GM19238 (cell line): ENCODE data around the gene PCDH10.

Experiments
- DNase-seq: peaks from one replicate; pipeline ENCODE4 v3.0.0; 2011; ENCODE audit warnings: low spot score; ENCODE audit not compliant: insufficient read length

The PCDH10 gene, protein sequence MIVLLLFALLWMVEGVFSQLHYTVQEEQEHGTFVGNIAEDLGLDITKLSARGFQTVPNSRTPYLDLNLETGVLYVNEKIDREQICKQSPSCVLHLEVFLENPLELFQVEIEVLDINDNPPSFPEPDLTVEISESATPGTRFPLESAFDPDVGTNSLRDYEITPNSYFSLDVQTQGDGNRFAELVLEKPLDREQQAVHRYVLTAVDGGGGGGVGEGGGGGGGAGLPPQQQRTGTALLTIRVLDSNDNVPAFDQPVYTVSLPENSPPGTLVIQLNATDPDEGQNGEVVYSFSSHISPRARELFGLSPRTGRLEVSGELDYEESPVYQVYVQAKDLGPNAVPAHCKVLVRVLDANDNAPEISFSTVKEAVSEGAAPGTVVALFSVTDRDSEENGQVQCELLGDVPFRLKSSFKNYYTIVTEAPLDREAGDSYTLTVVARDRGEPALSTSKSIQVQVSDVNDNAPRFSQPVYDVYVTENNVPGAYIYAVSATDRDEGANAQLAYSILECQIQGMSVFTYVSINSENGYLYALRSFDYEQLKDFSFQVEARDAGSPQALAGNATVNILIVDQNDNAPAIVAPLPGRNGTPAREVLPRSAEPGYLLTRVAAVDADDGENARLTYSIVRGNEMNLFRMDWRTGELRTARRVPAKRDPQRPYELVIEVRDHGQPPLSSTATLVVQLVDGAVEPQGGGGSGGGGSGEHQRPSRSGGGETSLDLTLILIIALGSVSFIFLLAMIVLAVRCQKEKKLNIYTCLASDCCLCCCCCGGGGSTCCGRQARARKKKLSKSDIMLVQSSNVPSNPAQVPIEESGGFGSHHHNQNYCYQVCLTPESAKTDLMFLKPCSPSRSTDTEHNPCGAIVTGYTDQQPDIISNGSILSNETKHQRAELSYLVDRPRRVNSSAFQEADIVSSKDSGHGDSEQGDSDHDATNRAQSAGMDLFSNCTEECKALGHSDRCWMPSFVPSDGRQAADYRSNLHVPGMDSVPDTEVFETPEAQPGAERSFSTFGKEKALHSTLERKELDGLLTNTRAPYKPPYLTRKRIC

DNA sequence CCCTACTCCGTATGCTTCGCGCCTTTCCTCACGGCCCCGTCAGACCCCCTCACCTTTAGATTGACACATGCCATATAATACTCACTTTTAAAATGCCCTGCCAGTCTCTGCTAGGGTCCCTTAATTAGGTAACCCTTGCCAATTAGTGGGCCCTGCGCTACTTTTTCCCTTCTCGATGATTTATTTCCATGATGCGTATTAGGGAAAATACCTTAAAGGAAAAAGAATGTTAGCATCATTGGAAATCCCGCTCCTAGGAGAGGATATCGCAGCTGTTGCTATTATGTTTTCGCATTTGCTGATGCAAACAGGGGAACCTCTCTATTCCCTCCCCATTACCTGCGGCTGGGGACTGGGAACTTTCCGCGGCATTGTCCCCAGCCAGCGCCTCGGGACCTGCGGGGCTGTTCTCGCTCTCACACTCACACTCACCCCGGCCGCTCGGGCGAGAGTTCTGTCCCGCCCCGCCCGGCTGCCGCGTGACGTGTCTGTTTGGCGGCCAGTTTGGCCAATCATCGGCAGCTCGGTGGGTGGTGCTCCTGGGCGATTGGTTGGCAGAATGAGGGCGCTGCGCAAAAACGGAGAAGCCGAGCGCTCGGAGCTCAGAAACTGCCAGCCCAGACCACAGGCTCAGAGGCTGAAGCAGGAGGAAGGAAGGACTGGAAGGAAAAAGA, at the start of gene PCDH10:
Gene PCDH10 (plus strand): TSS at position 605 of the 674 bp plus-strand sequence. CDS start 847 bp downstream, outside the sequence.
- DNase-seq, result no peak

GRCh38 chr4:133102043-133102442, 47.1 kb upstream of the PCDH10 start:
- no peak for DNase-seq

- DNase-seq, result no peak
These were observed 46.3 kb upstream of the PCDH10 start for GRCh38 chr4:133102612-133103409.

DNA sequence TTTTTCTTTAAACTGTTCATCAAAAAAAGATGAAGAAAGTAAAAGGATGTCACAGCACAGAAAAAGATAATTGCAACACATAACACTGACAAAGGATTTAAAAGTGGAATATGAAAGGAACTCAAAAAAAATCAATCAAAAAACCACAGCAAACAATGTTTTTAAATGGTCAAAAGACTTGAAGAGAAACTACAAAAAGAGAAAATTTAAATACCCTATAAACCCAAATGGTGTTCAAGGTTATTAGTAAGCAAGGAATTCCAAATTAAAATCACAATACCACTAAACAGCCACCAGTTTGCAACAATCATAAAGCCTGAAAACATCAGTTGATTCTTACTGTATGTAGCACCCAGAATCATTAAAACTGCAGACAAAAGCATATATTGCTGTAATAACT, 36.5 kb upstream of the PCDH10 start:
- no peak for DNase-seq

- DNase-seq, result no peak
These were observed 24.3 kb upstream of the PCDH10 start for GRCh38 chr4:133124746-133125145.

GRCh38 chr4:133127500-133127899, 21.6 kb upstream of the PCDH10 start:
- DNase-seq, result no peak

GRCh38 chr4:133129237-133129636, 19.9 kb upstream of the PCDH10 start:
- no peak for DNase-seq

GRCh38 chr4:133130171-133130570, 18.9 kb upstream of the PCDH10 start:
- DNase-seq, result no peak

GRCh38 chr4:133131829-133132460, 17.1 kb upstream of the PCDH10 start:
- DNase-seq, result no peak

GRCh38 chr4:133136833-133137232, 12.3 kb upstream of the PCDH10 start:
- no peak for DNase-seq

DNA sequence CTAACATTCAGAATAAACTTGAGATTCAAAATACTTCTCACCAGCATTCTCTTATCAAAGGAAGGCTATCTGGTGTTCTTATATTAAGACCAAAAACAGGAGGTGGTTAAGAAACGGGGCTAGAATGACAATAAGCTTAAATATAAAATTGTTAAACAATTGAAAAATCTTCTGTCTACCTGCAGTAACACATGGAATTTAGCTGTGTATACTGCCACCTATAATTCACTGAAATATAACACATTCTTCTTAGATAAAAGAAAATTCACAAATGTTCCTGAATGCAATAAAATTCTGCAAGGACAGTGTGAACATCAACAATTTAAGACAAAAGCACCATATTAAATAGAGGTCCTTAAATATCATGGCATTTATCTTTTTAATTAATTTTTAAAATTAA, 11.5 kb upstream of the PCDH10 start:
- no peak for DNase-seq

DNA sequence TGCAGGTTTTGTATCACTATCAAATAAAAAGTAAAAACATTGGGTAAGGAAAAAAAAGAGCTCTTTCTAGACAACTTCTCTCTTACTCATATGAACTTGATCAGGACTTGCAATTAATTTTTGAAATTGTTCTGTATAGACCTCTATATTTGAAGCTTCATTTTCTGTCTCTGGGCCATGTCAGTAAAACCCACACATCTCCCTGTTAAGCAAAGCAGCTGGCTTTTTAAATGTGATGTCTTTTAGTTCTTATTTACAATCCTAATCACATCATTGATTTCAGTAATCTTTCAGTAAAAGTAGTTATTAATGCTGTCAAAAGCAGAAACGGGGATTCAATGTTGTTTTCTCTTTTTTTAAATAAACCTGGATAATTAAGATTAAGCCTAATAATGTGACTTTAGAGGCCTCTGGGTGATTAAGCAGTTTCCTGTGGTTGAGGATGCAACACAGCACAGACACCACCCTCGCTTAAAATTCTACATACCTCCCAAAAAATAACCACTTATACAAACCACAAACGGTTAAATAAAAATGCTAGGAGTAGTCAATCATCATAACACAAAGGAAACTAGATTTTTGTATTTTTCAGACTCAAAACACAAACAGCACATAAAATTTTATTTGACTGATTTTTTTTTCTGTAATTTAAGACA, 5.2 kb upstream of the PCDH10 start:
- DNase-seq, result no peak

- DNase-seq, result no peak
These were observed 3.9 kb upstream of the PCDH10 start for GRCh38 chr4:133145241-133145640.

DNA sequence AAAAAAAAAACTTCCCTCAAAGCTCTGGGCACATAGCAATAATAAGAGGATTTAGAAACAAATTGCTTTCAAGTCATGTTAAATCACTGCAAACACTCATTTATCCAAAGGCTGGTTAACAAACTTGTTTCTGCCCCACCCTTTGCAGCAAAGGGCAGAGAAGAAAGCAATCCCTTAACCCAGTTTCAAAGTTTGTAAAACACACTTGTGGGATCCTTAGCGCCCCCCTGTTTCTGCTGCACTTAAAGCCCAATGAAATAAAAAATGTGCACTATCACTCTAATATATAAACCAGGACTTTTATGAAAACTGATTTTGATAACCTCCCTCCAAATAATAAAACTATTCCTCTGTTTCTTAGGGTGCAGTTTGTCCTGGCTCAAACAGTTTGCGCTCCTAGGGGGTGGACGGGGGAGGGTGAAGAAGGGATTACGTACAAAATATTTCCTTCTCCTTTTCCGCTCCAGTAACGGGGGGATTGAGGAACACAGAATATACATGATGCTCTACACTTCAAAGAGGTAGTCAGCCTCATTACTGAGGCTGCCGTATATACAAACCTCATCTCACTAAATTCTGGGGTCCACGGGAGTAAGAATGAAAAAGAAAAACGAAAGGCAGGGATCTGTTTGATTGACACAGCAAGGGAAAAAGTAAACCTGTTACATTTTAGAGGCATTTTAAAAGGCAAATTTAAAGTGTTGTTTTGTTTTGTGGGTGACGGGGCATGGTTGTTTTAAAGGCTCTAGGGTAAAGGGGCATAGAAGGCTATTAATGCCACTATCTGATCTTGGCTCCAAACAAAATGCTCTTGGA, 3.1 kb upstream of the PCDH10 start:
- DNase-seq, result no peak

- no peak for DNase-seq
These were observed 2.4 kb upstream of the PCDH10 start for GRCh38 chr4:133146574-133147241.

- DNase-seq, result no peak
These were observed 1.7 kb upstream of the PCDH10 start for GRCh38 chr4:133147286-133147821.

GRCh38 chr4:133147921-133148689, 989 bp upstream of the PCDH10 start:
- DNase-seq, result no peak
